A549 (cell line): Measurements from ENCODE around the gene NCOA5. TPM values are rescaled to one million over a fixed set of nuclear protein-coding genes. Genes with fewer than 3 reads are reported as not detected.
"Not testable (repeated sequence)": the region's sequence is repeated elsewhere in the genome, so short reads cannot be mapped to it uniquely, and the experiment has no call there.

Experiments used
- ATAC-seq, 2 experiments: fragments of 200-7000 bp in 1 of 2; fragments of >200 bp in 1 of 2; cut with Nextera tagmentation in 1 of 2; cut with Tn5 transposase in 1 of 2; 3 replicates each; pipeline versions ENCODE4 v1.8.0 to v1.9.1; 2018 to 2020; ENCODE audit warnings: mild to moderate bottlenecking in 1 of 2, moderate library complexity in 1 of 2
- CTCF ChIA-PET: fragments of 300-600 bp; sonication (Branson Sonifier 250); formaldehyde crosslinking; extraction: SDS; loops from one replicate; lab custom pipeline; 2021; ENCODE audit warnings: antibody characterized with exemption, inconsistent platforms; lab: Yijun Ruan, JAX
- POLR2A ChIA-PET: fragments of 350-600 bp; formaldehyde crosslinking; extraction: SDS; loops from one replicate; lab custom pipeline; 2021; ENCODE audit warnings: antibody characterized with exemption, inconsistent platforms; lab: Yijun Ruan, JAX
- DNase-seq, 2 experiments: peaks; one replicate each; pipeline versions ENCODE4 v3.0.0 to v3.0.0-alpha.2; 2011 to 2016; ENCODE audit warnings: low read depth in 1 of 2, low spot score in 1 of 2
- FAIRE-seq: peaks from 2 replicates; lab custom pipeline; 2011; peaks lifted over from hg19 to GRCh38; lab: Jason Lieb, UNC
- H3K27ac ChIP-seq, 2 experiments: fragments of >200 bp; sonication (Bioruptor Twin); formaldehyde crosslinking; 3 replicates each; pipeline ENCODE4 v1.5.1; 2016 to 2017
- H3K4me1 ChIP-seq: fragments of >200 bp; sonication (Bioruptor Twin); formaldehyde crosslinking; 3 replicates; pipeline ENCODE4 v1.6.1; 2016
- H3K4me2 ChIP-seq: fragments of >200 bp; sonication (Bioruptor Twin); formaldehyde crosslinking; 3 replicates; pipeline ENCODE4 v1.6.1; 2016
- H3K4me3 ChIP-seq: fragments of >200 bp; sonication (Bioruptor Twin); formaldehyde crosslinking; 3 replicates; pipeline ENCODE4 v1.5.1; 2016
- H3K9me3 ChIP-seq: fragments of >200 bp; sonication (Bioruptor Twin); formaldehyde crosslinking; 3 replicates; pipeline ENCODE4 v1.6.1; 2016
- CBX2 ChIP-seq: fragments of 200-600 bp; sonication (generic); IDR thresholded peaks from 2 replicates; pipeline ENCODE4 v1.6.1; 2016; ENCODE audit warnings: low read depth, mild to moderate bottlenecking, borderline replicate concordance
- EHMT2 ChIP-seq: fragments of 200-600 bp; sonication (generic); IDR thresholded peaks from 2 replicates; pipeline ENCODE4 v1.6.1; 2016; ENCODE audit warnings: antibody characterized with exemption, low read depth, mild to moderate bottlenecking, moderate library complexity
- HEYL ChIP-seq: fragments of 250-450 bp; sonication (Bioruptor Pico); IDR thresholded peaks from 2 replicates; pipeline ENCODE4 v1.8.0; 2021; ENCODE audit warnings: mild to moderate bottlenecking, moderate library complexity
- HOXB13 ChIP-seq: fragments of 250-450 bp; sonication (Bioruptor Pico); IDR thresholded peaks from 2 replicates; pipeline ENCODE4 v1.5.0; 2020; ENCODE audit warnings: low read depth, mild to moderate bottlenecking, moderate library complexity
- MAX ChIP-seq: IDR thresholded peaks from 2 replicates; pipeline ENCODE4 v1.6.1; 2012
- NFE2L2 ChIP-seq: fragments of 150-350 bp; conservative IDR thresholded peaks from 2 replicates; pipeline ENCODE4 v1.6.1; 2014; ENCODE audit warnings: low read length
- NR3C1 ChIP-seq: fragments of >200 bp; sonication (Bioruptor Twin); formaldehyde crosslinking; IDR thresholded peaks from 3 replicates; pipeline ENCODE4 v1.6.1; 2017
- RAD21 ChIP-seq, 2 experiments: fragments of >200 bp in 1 of 2; sonication (Bioruptor Twin) in 1 of 2; formaldehyde crosslinking in 1 of 2; IDR thresholded peaks in 1 of 2; conservative IDR thresholded peaks in 1 of 2; 2 replicates in 1 of 2; 3 replicates in 1 of 2; pipeline ENCODE4 v1.6.1; 2012 to 2018; ENCODE audit warnings: inconsistent platforms in 1 of 2
- RARB ChIP-seq: fragments of 250-450 bp; sonication (Bioruptor Pico); IDR thresholded peaks from 2 replicates; pipeline ENCODE4 v1.8.0; 2021; ENCODE audit warnings: mild to moderate bottlenecking, moderate library complexity
- RCOR1 ChIP-seq: fragments of 150-350 bp; IDR thresholded peaks from 2 replicates; pipeline ENCODE4 v1.6.1; 2014; ENCODE audit warnings: antibody characterized with exemption, low read length, low read depth
- TFCP2L1 ChIP-seq: fragments of 250-450 bp; sonication (Bioruptor Pico); IDR thresholded peaks from 2 replicates; pipeline ENCODE4 v1.5.0; 2021; ENCODE audit warnings: mild to moderate bottlenecking
- TP53 ChIP-seq: fragments of 250-450 bp; sonication (Bioruptor Pico); IDR thresholded peaks from 2 replicates; pipeline ENCODE4 v1.5.0; 2021; ENCODE audit warnings: mild to moderate bottlenecking, moderate library complexity
- whole genome bisulfite sequencing: methylation state at CpG from one replicate; pipeline ENCODE4 v1.1.6; 2017; ENCODE audit errors: missing lambda C conversion rate; 5-methylcytosine and 5-hydroxymethylcytosine counted together
- polyA plus RNA-seq, 4 experiments: library from polyadenylated mRNA; depleted of rRNA in 3 of 4; stranded (reverse); fragments of >200 nt; fragmentation: RNase III in 1 of 4; extraction: RNeasy Plus Mini Kit Qiagen cat#74134 plus additional on column Dnase treatment in 1 of 4; gene quantifications; 2 replicates in 3 of 4; 3 replicates in 1 of 4; pipeline ENCODE4 v1.2.3, GENCODE V29; 2011 to 2017
- TF ChIP-seq, protein P1 (sequence below): IDR thresholded peaks from 2 replicates; pipeline ENCODE4 v1.6.1; 2012
- TF ChIP-seq, protein P2 (sequence below): fragments of >200 bp; sonication (Bioruptor Twin); formaldehyde crosslinking; IDR thresholded peaks from 3 replicates; pipeline ENCODE4 v1.5.1; 2016
- TF ChIP-seq, protein P3 (sequence below): fragments of >200 bp; sonication (Bioruptor Twin); formaldehyde crosslinking; IDR thresholded peaks from 3 replicates; pipeline ENCODE4 v1.6.1; 2016
- TF ChIP-seq, protein P4 (sequence below): fragments of 200-600 bp; sonication (generic); IDR thresholded peaks from 2 replicates; pipeline ENCODE4 v1.6.1; 2016; ENCODE audit warnings: antibody characterized with exemption, mild to moderate bottlenecking, moderate library complexity

NCOA5 gene
- polyA plus RNA-seq, 2 of the 4 experiments (the other 2 are of a cell fraction): 27.2 to 28.0 TPM

- TF ChIP-seq HEYL (CRISPR knock-in tag) (no peak), TFCP2L1 (CRISPR knock-in tag) (no peak), NR3C1 (no peak), NFE2L2 (no peak), HOXB13 (no peak)
- TF ChIP-seq, protein P1, sequence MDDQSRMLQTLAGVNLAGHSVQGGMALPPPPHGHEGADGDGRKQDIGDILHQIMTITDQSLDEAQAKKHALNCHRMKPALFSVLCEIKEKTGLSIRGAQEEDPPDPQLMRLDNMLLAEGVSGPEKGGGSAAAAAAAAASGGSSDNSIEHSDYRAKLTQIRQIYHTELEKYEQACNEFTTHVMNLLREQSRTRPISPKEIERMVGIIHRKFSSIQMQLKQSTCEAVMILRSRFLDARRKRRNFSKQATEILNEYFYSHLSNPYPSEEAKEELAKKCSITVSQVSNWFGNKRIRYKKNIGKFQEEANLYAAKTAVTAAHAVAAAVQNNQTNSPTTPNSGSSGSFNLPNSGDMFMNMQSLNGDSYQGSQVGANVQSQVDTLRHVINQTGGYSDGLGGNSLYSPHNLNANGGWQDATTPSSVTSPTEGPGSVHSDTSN: no peak
- TF ChIP-seq, all 56 proteins: peak for 0
- H3K4me3 ChIP-seq: no peak overlapping the region
- no peak overlapping the region for H3K27ac ChIP-seq
- H3K4me2 ChIP-seq: no peak overlapping the region
- peaks cover 32% of the 10 kb centered on the region; the same call in 2 of the 3 replicates for H3K9me3 ChIP-seq
- FAIRE-seq (no peak), ATAC-seq (no peak), DNase-seq (no peak)
- CTCF ChIA-PET: interaction anchor here (0.6 to 1.1 kb wide), 4 partner anchors 15 to 248 kb away, joined by 3 to 4 read pairs (median 3); no protein-coding TSS in a partner anchor
- H3K4me1 ChIP-seq: no peaks in the 10 kb centered on the region
- POLR2A ChIA-PET: no interaction called here
- 52% methylated on average over 5 of the region's 5 CpGs for WGBS
Observed at GRCh38 chr20:46100988-46101387, 11.2 kb upstream of the NCOA5 start.

- DNase-seq, ATAC-seq, H3K4me3 ChIP-seq, FAIRE-seq, POLR2A ChIA-PET, H3K4me2 ChIP-seq, H3K4me1 ChIP-seq, H3K27ac ChIP-seq: not testable (repeated sequence)
- WGBS: 59% methylated on average over 7 of the region's 7 CpGs
- peaks cover 32% of the 10 kb centered on the region; the same call in 2 of the 3 replicates for H3K9me3 ChIP-seq
- CTCF ChIA-PET: interaction anchor here (0.6 to 1.1 kb wide), 3 partner anchors 14 to 249 kb away, joined by 3 to 4 read pairs (median 3); no protein-coding TSS in a partner anchor
Observed at GRCh38 chr20:46100444-46100843, 10.7 kb upstream of the NCOA5 start.

DNA sequence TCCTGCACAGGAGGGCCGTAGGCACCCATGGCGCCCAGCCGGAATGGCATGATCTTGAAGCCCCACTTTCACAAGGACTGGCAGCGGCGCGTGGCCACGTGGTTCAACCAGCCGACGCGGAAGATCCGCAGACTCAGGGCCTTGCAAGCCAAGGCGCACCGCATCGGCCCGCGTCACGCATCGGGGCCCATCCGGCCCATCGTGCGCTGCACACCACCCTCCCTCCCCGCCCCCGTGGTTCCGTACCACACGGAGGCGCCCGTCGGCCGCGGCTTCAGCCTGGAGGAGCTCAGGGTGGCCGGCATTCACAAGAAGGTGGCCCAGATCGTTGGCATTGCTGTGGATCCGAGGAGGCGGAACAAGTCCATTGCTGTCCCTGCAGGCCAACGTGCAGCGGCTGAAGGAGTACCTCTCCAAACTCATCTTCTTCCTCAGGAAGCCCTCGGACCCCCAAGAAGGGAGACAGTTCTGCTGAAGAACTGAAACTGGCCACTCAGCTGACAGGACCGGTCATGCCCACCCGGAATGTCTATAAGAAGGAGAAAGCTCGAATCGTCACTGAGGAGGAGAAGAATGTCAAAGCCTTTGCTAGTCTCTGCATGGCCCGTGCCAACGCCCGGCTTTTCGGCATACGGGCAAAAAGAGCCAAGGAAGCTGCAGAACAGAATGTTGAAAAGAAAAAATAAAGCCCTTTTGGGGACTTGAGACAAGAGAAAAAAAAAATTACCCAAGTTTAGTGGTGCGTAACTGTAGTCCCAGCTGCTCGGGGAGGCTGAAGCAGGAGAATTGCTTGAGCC lies 9.9 kb upstream of the NCOA5 start:
- Histone ChIP-seq H3K4me1 (no peaks in the 10 kb centered on the region), H3K9me3 (peaks cover 30% of the 10 kb centered on the region; the same call in 2 of the 3 replicates), H3K27ac (no peak overlapping the region), H3K4me2 (no peak overlapping the region), H3K4me3 (no peak overlapping the region)
- WGBS: 72% methylated on average over 38 of the region's 48 CpGs
- TF ChIP-seq, protein P2, sequence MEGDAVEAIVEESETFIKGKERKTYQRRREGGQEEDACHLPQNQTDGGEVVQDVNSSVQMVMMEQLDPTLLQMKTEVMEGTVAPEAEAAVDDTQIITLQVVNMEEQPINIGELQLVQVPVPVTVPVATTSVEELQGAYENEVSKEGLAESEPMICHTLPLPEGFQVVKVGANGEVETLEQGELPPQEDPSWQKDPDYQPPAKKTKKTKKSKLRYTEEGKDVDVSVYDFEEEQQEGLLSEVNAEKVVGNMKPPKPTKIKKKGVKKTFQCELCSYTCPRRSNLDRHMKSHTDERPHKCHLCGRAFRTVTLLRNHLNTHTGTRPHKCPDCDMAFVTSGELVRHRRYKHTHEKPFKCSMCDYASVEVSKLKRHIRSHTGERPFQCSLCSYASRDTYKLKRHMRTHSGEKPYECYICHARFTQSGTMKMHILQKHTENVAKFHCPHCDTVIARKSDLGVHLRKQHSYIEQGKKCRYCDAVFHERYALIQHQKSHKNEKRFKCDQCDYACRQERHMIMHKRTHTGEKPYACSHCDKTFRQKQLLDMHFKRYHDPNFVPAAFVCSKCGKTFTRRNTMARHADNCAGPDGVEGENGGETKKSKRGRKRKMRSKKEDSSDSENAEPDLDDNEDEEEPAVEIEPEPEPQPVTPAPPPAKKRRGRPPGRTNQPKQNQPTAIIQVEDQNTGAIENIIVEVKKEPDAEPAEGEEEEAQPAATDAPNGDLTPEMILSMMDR: no peak
- TF ChIP-seq RARB: no peak
- TF ChIP-seq MAX: no peak
- ATAC-seq: peak in 1 of 2 experiments; percentile 43; a peak in 2 of 6 replicates
- FAIRE-seq: no peak
- POLR2A ChIA-PET: no interaction called here
- CTCF ChIA-PET: interaction anchor here (0.9 to 1.9 kb wide), 3 partner anchors 8 to 249 kb away, joined by 3 to 4 read pairs (median 4); no protein-coding TSS in a partner anchor
- DNase-seq: no peak

GRCh38 chr20:46093531-46093930 lies 3.8 kb upstream of the NCOA5 start:
- no peak overlapping the region for H3K4me3 ChIP-seq
- ATAC-seq: no peak
- ChIA-PET POLR2A (no interaction called here), CTCF (interaction anchor here (1.8 kb wide), 1 partner anchor 71 kb away, joined by 3 read pairs; no protein-coding TSS in a partner anchor)
- 38% methylated on average over 2 of the region's 2 CpGs for WGBS
- no peaks in the 10 kb centered on the region for H3K4me1 ChIP-seq
- no peaks in the 10 kb centered on the region for H3K9me3 ChIP-seq
- no peak overlapping the region for H3K27ac ChIP-seq
- no peak for FAIRE-seq
- no peak for DNase-seq
- H3K4me2 ChIP-seq: no peak overlapping the region
- TF ChIP-seq TFCP2L1 (CRISPR knock-in tag) (no peak), CBX2 (no peak), EHMT2 (no peak), TP53 (no peak), RCOR1 (no peak), RAD21 (conservative IDR thresholded peaks at IDR 0.05 in 1 of 2, IDR thresholded peaks at IDR 0.05 in 1 of 2) (no peak)
- TF ChIP-seq, protein P3, sequence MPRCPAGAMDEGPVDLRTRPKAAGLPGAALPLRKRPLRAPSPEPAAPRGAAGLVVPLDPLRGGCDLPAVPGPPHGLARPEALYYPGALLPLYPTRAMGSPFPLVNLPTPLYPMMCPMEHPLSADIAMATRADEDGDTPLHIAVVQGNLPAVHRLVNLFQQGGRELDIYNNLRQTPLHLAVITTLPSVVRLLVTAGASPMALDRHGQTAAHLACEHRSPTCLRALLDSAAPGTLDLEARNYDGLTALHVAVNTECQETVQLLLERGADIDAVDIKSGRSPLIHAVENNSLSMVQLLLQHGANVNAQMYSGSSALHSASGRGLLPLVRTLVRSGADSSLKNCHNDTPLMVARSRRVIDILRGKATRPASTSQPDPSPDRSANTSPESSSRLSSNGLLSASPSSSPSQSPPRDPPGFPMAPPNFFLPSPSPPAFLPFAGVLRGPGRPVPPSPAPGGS: no peak
- TF ChIP-seq, protein P4, sequence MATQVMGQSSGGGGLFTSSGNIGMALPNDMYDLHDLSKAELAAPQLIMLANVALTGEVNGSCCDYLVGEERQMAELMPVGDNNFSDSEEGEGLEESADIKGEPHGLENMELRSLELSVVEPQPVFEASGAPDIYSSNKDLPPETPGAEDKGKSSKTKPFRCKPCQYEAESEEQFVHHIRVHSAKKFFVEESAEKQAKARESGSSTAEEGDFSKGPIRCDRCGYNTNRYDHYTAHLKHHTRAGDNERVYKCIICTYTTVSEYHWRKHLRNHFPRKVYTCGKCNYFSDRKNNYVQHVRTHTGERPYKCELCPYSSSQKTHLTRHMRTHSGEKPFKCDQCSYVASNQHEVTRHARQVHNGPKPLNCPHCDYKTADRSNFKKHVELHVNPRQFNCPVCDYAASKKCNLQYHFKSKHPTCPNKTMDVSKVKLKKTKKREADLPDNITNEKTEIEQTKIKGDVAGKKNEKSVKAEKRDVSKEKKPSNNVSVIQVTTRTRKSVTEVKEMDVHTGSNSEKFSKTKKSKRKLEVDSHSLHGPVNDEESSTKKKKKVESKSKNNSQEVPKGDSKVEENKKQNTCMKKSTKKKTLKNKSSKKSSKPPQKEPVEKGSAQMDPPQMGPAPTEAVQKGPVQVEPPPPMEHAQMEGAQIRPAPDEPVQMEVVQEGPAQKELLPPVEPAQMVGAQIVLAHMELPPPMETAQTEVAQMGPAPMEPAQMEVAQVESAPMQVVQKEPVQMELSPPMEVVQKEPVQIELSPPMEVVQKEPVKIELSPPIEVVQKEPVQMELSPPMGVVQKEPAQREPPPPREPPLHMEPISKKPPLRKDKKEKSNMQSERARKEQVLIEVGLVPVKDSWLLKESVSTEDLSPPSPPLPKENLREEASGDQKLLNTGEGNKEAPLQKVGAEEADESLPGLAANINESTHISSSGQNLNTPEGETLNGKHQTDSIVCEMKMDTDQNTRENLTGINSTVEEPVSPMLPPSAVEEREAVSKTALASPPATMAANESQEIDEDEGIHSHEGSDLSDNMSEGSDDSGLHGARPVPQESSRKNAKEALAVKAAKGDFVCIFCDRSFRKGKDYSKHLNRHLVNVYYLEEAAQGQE: no peak
- TF ChIP-seq, protein P2: no peak
